PC-9 (cell line): ENCODE measurements around the gene CDK8.

ENCODE experiments used
- EZH2 ChIP-seq: fragments of 200-600 bp; sonication (generic); IDR thresholded peaks from 2 replicates; pipeline ENCODE4 v1.8.0; 2017; ENCODE audit warnings: antibody characterized with exemption, low read depth
- TF ChIP-seq, protein P1 (sequence below): fragments of 200-600 bp; sonication (generic); conservative IDR thresholded peaks from 2 replicates; pipeline ENCODE4 v1.6.1; 2017; ENCODE audit warnings: mixed run types, antibody characterized with exemption, mild to moderate bottlenecking, moderate library complexity

DNA sequence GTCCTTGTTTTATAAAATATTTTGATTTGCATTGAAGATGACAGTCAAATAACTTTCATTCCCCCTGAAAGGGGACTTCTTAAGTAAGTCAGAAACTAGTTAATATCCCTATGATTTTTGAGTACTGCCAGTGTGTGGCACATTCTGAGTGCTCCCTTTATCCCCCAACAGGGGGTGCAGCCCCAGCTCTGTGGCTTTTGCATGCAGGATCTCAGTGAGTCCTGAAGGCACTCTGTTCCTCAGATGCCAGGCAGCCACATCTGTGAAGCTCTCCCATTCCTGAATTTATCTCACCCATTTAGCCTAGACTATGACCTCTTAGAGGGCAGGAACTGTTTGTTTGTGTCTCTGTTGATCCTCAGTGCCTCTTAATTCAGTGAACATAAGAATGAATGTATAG, 123.1 kb downstream of the CDK8 start:
- TF ChIP-seq, protein P1, sequence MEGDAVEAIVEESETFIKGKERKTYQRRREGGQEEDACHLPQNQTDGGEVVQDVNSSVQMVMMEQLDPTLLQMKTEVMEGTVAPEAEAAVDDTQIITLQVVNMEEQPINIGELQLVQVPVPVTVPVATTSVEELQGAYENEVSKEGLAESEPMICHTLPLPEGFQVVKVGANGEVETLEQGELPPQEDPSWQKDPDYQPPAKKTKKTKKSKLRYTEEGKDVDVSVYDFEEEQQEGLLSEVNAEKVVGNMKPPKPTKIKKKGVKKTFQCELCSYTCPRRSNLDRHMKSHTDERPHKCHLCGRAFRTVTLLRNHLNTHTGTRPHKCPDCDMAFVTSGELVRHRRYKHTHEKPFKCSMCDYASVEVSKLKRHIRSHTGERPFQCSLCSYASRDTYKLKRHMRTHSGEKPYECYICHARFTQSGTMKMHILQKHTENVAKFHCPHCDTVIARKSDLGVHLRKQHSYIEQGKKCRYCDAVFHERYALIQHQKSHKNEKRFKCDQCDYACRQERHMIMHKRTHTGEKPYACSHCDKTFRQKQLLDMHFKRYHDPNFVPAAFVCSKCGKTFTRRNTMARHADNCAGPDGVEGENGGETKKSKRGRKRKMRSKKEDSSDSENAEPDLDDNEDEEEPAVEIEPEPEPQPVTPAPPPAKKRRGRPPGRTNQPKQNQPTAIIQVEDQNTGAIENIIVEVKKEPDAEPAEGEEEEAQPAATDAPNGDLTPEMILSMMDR, result peak; percentile 36; the same call in 1 of the 2 replicates
- no peak for TF ChIP-seq EZH2
